HEK293 (cell line): ENCODE data around the gene RNF166.

Experiments
- GLIS2 ChIP-seq: fragments of 450-650 bp; formaldehyde crosslinking; IDR thresholded peaks from 2 replicates; pipeline ENCODE4 v1.5.1; 2016; ENCODE audit warnings: missing biosample characterization, missing genetic modification characterization
- KLF10 ChIP-seq: fragments of 450-650 bp; IDR thresholded peaks from 2 replicates; pipeline ENCODE4 v1.5.1; 2018; ENCODE audit warnings: missing biosample characterization, mild to moderate bottlenecking, missing genetic modification characterization
- KLF7 ChIP-seq: fragments of 450-650 bp; formaldehyde crosslinking; IDR thresholded peaks from 2 replicates; pipeline ENCODE4 v1.5.1; 2016; ENCODE audit warnings: missing biosample characterization, missing genetic modification characterization, borderline replicate concordance
- PRDM1 ChIP-seq: fragments of 450-650 bp; formaldehyde crosslinking; IDR thresholded peaks from 2 replicates; pipeline ENCODE4; 2016; ENCODE audit warnings: missing biosample characterization, missing genetic modification characterization
- ZNF132 ChIP-seq: fragments of 450-650 bp; formaldehyde crosslinking; IDR thresholded peaks from 2 replicates; pipeline ENCODE4 v1.5.1; 2017; ENCODE audit warnings: missing biosample characterization, missing genetic modification characterization, borderline replicate concordance
- ZNF138 ChIP-seq: fragments of 450-650 bp; formaldehyde crosslinking; IDR thresholded peaks from 2 replicates; pipeline ENCODE4 v1.5.1; 2016; ENCODE audit warnings: missing biosample characterization, missing genetic modification characterization, borderline replicate concordance
- ZNF202 ChIP-seq: fragments of 450-650 bp; formaldehyde crosslinking; IDR thresholded peaks from 2 replicates; pipeline ENCODE4 v1.5.1; 2016; ENCODE audit warnings: missing biosample characterization, missing genetic modification characterization, borderline replicate concordance
- ZNF274 ChIP-seq, 2 experiments: fragments of 200-500 bp in 1 of 2; fragments of 450-650 bp in 1 of 2; sonication (Bioruptor generic) in 1 of 2; formaldehyde crosslinking in 1 of 2; IDR thresholded peaks; 2 replicates each; pipeline versions ENCODE4 v1.5.1 to v1.6.1; 2014 to 2016; ENCODE audit warnings: borderline replicate concordance in 1 of 2, inconsistent platforms in 1 of 2, low read length in 1 of 2, missing biosample characterization in 1 of 2, missing genetic modification characterization in 1 of 2
- ZNF324 ChIP-seq: fragments of 450-650 bp; formaldehyde crosslinking; IDR thresholded peaks from 2 replicates; pipeline ENCODE4 v1.5.1; 2016; ENCODE audit warnings: missing biosample characterization, missing genetic modification characterization
- ZNF654 ChIP-seq: fragments of 450-650 bp; formaldehyde crosslinking; IDR thresholded peaks from 2 replicates; pipeline ENCODE4 v1.5.1; 2016; ENCODE audit warnings: low read depth, missing biosample characterization, missing genetic modification characterization
- ZNF768 ChIP-seq: fragments of 450-650 bp; formaldehyde crosslinking; IDR thresholded peaks from 2 replicates; pipeline ENCODE4 v1.5.1; 2018; ENCODE audit warnings: missing biosample characterization, mild to moderate bottlenecking, missing genetic modification characterization
- TF ChIP-seq, protein P1 (sequence below): fragments of 450-650 bp; formaldehyde crosslinking; IDR thresholded peaks from 2 replicates; pipeline ENCODE4 v1.5.1; 2016; ENCODE audit warnings: missing biosample characterization, missing genetic modification characterization
- TF ChIP-seq, protein P2 (sequence below): fragments of 450-650 bp; formaldehyde crosslinking; IDR thresholded peaks from 2 replicates; pipeline ENCODE4 v1.5.1; 2016; ENCODE audit warnings: missing biosample characterization, missing genetic modification characterization
- TF ChIP-seq, protein P3 (sequence below): fragments of 450-650 bp; formaldehyde crosslinking; optimal IDR thresholded peaks from 2 replicates; pipeline ENCODE3; 2016; ENCODE audit warnings: missing biosample characterization, mild to moderate bottlenecking, missing genetic modification characterization

DNA sequence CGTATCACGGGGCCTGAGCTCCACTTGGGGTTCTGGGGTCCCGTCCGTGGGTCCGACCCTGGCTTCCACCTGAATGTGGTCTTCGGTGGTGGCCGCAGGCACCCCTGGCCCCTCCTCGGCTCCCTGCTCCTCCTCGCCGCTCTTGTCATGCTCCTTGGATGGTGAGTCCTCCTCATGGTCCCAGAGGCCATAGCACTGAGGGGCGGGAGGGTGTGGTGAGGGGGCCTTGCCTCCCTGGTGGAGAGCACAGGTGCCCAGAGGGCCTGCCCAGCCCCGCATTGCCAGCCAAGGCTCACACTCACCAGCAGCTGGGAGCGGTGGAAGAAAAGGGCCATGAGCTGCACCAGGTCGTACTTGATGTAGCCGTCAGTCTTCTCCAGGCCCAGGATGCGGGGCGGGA, 15.0 kb upstream of the RNF166 start:
- TF ChIP-seq KLF7 (tag by site-specific recombination) (no peak), ZNF274 (IDR thresholded peaks at IDR 0.05; ENCODE audit: low read length) (no peak), ZNF274 (tag by site-specific recombination; IDR thresholded peaks at IDR 0.05; ENCODE audit: borderline replicate concordance) (no peak), PRDM1 (no peak), ZNF324 (no peak), ZNF768 (tag by site-specific recombination) (no peak), ZNF132 (tag by site-specific recombination) (no peak), ZNF202 (no peak), KLF10 (tag by site-specific recombination) (no peak), ZNF654 (tag by site-specific recombination) (no peak), ZNF138 (no peak), GLIS2 (tag by site-specific recombination) (no peak)
- TF ChIP-seq, protein P1, sequence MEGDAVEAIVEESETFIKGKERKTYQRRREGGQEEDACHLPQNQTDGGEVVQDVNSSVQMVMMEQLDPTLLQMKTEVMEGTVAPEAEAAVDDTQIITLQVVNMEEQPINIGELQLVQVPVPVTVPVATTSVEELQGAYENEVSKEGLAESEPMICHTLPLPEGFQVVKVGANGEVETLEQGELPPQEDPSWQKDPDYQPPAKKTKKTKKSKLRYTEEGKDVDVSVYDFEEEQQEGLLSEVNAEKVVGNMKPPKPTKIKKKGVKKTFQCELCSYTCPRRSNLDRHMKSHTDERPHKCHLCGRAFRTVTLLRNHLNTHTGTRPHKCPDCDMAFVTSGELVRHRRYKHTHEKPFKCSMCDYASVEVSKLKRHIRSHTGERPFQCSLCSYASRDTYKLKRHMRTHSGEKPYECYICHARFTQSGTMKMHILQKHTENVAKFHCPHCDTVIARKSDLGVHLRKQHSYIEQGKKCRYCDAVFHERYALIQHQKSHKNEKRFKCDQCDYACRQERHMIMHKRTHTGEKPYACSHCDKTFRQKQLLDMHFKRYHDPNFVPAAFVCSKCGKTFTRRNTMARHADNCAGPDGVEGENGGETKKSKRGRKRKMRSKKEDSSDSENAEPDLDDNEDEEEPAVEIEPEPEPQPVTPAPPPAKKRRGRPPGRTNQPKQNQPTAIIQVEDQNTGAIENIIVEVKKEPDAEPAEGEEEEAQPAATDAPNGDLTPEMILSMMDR, result no peak
- TF ChIP-seq, protein P2, sequence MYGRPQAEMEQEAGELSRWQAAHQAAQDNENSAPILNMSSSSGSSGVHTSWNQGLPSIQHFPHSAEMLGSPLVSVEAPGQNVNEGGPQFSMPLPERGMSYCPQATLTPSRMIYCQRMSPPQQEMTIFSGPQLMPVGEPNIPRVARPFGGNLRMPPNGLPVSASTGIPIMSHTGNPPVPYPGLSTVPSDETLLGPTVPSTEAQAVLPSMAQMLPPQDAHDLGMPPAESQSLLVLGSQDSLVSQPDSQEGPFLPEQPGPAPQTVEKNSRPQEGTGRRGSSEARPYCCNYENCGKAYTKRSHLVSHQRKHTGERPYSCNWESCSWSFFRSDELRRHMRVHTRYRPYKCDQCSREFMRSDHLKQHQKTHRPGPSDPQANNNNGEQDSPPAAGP, result no peak
- TF ChIP-seq, protein P3, sequence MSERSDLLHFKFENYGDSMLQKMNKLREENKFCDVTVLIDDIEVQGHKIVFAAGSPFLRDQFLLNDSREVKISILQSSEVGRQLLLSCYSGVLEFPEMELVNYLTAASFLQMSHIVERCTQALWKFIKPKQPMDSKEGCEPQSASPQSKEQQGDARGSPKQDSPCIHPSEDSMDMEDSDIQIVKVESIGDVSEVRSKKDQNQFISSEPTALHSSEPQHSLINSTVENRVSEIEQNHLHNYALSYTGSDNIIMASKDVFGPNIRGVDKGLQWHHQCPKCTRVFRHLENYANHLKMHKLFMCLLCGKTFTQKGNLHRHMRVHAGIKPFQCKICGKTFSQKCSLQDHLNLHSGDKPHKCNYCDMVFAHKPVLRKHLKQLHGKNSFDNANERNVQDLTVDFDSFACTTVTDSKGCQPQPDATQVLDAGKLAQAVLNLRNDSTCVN (tag by site-specific recombination), result no peak
